SJCRH30 (cell line): ENCODE results near the gene HACD4. TPM values are rescaled to one million over a fixed set of nuclear protein-coding genes. Genes with fewer than 3 reads are reported as not detected.
A peak's percentile ranks its signal among the peaks of the same experiment; 100 is the strongest.

ENCODE experiments used
- DNase-seq, 2 experiments: peaks; one replicate each; pipeline ENCODE4 v3.0.0-alpha.2; 2015 to 2020
- H3K27ac ChIP-seq: fragments of 250-450 bp; sonication (Bioruptor Pico); 2 replicates; pipeline ENCODE4 v1.5.1; 2020; ENCODE audit warnings: mild to moderate bottlenecking, moderate library complexity
- H3K27me3 ChIP-seq: fragments of 250-450 bp; sonication (Bioruptor Pico); 2 replicates; pipeline ENCODE4 v1.5.1; 2020; ENCODE audit warnings: mild to moderate bottlenecking, moderate library complexity
- H3K36me3 ChIP-seq: fragments of 250-450 bp; sonication (Bioruptor Pico); 2 replicates; pipeline ENCODE4 v1.5.1; 2020; ENCODE audit warnings: mild to moderate bottlenecking, moderate library complexity
- H3K4me1 ChIP-seq: fragments of 250-450 bp; sonication (Bioruptor Pico); 2 replicates; pipeline ENCODE4 v1.5.1; 2020; ENCODE audit warnings: mild to moderate bottlenecking, moderate library complexity
- H3K4me3 ChIP-seq: fragments of 250-450 bp; sonication (Bioruptor Pico); 2 replicates; pipeline ENCODE4 v1.5.1; 2020; ENCODE audit warnings: mild to moderate bottlenecking, moderate library complexity
- H3K9me3 ChIP-seq: fragments of 250-450 bp; sonication (Bioruptor Pico); replicated peaks from 2 replicates; pipeline ENCODE4 v1.5.1; 2020; ENCODE audit warnings: mild to moderate bottlenecking, moderate library complexity
- total RNA-seq: library from RNA; depleted of rRNA; stranded (reverse); fragments of >200 nt; shearing (Covaris generic); gene quantifications from 2 replicates; pipeline ENCODE4 v1.2.3, GENCODE V29; 2014; rRNA removed

The HACD4 gene, protein sequence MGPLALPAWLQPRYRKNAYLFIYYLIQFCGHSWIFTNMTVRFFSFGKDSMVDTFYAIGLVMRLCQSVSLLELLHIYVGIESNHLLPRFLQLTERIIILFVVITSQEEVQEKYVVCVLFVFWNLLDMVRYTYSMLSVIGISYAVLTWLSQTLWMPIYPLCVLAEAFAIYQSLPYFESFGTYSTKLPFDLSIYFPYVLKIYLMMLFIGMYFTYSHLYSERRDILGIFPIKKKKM
- total RNA-seq, result not detected in 2 replicates

DNA sequence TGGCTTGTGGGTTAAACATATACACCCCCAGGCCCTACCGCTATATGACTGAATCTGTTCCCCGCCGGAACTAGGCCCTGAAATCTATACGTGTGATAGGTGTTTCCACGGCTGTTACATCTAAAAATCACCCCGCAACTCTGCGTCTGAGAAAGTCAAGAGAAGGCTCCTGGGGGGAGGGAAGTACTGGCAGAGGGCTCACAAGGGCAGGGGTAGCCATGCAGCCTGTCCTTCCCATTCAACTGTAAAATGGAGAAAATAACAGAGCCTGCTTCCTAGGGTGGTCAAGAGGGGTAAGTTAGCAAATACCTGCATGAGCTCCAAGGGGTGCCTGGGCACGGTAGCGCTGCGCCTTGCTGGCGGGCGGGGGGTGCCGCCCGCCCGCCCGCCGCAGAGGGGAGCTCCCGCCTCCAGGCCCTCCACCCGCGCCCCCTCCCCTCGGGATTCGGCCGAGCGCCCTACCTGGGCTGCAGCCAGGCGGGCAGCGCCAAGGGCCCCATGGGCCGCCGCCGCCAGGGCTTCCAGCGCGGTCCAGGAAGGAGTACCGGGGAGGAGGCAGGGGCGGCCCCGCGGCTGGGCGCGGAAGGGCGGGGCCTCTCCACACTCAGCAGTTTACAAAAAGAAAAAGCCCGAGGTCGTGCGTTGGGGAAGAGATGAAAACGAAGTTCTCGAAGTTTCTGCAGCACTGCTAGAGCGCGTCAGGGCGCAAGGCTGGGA lies at the start of gene HACD4:
Gene HACD4 (minus strand): TSS at position 550 of the 717 bp plus-strand sequence. CDS start 50 bp downstream, at position 500.
- no peaks in the 10 kb centered on the region for H3K27me3 ChIP-seq
- no peak within 1 kb of the TSS for H3K27ac ChIP-seq
- H3K4me3 ChIP-seq, result no peak within 1 kb of the TSS
- DNase-seq, result no peak
- no peaks in the 10 kb centered on the region for H3K36me3 ChIP-seq
- H3K9me3 ChIP-seq, result no peaks in the 10 kb centered on the region
- H3K4me1 ChIP-seq, result no peaks in the 10 kb centered on the region

DNA sequence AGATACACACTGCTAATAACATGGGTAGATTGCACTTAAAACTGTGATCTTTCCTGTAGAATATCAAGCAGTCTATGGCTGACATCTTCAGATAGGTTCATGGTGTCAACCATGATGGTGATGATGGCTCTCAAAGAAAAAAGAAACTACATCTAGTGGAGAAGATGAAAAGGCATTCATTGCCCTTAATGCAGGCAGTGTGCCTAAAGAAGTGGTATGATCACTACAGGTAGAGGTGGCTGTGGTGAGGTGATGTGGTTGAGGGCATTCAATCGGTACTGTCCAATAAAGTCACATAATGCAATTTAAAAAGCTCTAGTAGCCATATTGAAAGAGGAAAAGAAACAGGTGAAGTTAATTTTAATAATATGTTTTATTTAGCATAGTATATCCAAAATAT lies 49.4 kb upstream of the HACD4 start:
- Histone ChIP-seq H3K36me3 (no peaks in the 10 kb centered on the region), H3K4me3 (no peak overlapping the region), H3K9me3 (no peaks in the 10 kb centered on the region), H3K27ac (no peak overlapping the region), H3K4me1 (no peaks in the 10 kb centered on the region), H3K27me3 (no peaks in the 10 kb centered on the region)
- DNase-seq, result no peak

DNA sequence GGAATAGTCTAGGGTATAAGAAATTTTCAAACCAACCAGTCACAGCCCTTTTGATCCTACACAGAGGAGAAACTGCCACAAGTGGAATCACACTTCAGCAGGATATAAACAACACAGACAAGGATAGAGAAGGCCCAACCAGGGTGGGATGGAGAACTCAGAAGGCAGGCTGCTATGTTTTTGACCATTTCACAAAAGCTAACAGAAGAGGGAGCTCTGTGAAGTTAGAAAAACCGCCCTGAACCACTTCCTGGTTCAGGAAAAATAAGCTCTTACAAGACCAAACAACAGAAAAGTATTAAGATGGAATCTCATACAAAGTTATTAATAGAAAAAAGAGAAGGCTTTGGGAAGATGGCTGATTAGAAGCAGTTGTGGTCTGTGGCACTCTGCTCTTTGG lies 47.3 kb upstream of the HACD4 start:
- H3K27me3 ChIP-seq, result no peaks in the 10 kb centered on the region
- no peak for DNase-seq
- no peaks in the 10 kb centered on the region for H3K9me3 ChIP-seq
- no peak overlapping the region for H3K4me3 ChIP-seq
- H3K36me3 ChIP-seq, result no peaks in the 10 kb centered on the region
- H3K27ac ChIP-seq, result no peak overlapping the region
- H3K4me1 ChIP-seq, result no peaks in the 10 kb centered on the region

DNA sequence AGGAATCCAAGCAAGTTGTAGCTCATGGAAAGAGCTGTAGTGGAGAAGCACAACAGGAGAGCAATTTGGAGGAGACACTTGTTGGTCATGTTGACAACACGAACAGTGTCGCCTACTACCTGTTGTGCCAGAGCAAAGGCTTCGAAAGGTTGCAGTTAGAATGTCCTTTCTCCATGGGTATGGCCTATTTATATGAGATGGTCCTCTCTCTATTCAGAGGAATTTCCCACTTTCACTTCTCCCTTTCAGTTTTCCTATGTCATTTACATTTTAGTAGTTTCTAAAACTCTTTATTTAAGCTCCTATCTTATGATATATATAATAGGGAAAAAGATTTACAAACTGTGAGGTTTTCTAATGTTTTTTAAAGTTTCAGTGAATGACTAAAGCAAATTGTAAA lies 46.3 kb upstream of the HACD4 start, which contains the start of gene IFNB1:
Gene IFNB1 (minus strand): TSS at position 162 of the 400 bp plus-strand sequence. CDS start 73 bp downstream, at position 89.
- H3K36me3 ChIP-seq, result no peaks in the 10 kb centered on the region
- no peak for DNase-seq
- H3K9me3 ChIP-seq, result no peaks in the 10 kb centered on the region
- H3K4me3 ChIP-seq, result no peak within 1 kb of the TSS
- H3K27me3 ChIP-seq, result no peaks in the 10 kb centered on the region
- no peak within 1 kb of the TSS for H3K27ac ChIP-seq
- no peaks in the 10 kb centered on the region for H3K4me1 ChIP-seq

DNA sequence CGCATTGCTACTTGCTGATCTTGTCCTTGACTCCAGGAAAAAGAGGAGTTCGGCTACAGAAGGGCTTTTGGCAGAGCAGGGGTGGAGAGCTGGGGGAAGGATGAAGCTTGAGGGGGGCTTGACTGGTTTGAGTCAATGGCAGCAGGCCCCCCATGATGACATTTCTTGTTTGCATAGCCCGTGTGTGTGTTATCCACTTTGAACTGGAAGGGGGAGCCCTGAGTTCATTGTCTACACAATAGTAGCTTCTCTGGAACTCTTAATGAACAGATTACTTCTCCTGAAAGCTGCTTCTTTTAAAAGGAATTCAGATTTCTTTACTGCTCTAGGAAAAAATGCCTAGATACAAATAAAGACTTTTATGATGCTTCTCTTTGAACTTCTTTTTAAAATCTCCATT lies 44.0 kb upstream of the HACD4 start:
- Histone ChIP-seq H3K27me3 (no peaks in the 10 kb centered on the region), H3K36me3 (no peaks in the 10 kb centered on the region), H3K4me1 (no peaks in the 10 kb centered on the region), H3K9me3 (no peaks in the 10 kb centered on the region), H3K27ac (no peak overlapping the region), H3K4me3 (no peak overlapping the region)
- DNase-seq, result no peak

DNA sequence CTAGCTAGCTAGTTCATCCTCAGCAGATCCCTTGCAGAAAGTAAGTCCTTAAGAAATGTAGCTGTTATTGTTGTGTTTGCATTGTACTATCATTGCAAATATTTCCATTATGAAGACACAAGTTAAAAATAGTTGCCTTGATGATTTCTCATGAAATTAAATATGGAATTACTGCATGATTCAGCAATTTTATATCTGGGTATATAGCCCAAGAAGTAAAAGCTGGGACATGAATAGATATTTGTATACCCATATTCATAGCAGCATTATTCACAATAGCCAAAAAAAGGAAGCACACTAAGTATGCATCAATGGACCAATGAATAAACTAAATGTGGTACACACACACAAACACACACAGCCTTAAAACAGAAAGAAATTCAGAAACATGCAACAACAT lies 39.5 kb upstream of the HACD4 start:
- Histone ChIP-seq H3K4me1 (no peaks in the 10 kb centered on the region), H3K27me3 (no peaks in the 10 kb centered on the region; the same call in 1 of the 2 replicates), H3K4me3 (no peak overlapping the region), H3K9me3 (no peaks in the 10 kb centered on the region), H3K36me3 (no peaks in the 10 kb centered on the region), H3K27ac (no peak overlapping the region)
- DNase-seq, result no peak

DNA sequence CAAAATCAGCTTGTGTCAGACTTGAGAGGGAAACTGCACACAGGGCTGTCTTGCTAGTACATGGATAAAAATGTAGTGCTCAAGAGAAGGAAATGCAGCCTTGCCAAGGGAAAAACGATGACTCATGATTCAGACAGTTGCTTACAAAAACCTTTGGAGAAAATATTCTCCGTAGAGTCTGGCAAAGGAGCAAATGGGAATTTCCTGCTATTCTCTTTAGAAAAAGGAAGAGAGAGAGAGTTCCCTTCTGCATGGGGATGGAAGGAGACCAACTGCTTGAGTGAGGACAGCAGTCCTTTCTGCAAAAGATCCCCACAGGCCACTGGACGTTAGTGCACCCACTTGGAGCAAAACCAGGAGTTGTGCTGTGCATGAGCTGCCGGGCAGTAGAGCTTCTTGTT lies 38.7 kb upstream of the HACD4 start:
- no peak overlapping the region for H3K4me3 ChIP-seq
- H3K27ac ChIP-seq, result no peak overlapping the region
- no peaks in the 10 kb centered on the region for H3K4me1 ChIP-seq
- no peaks in the 10 kb centered on the region for H3K36me3 ChIP-seq
- no peaks in the 10 kb centered on the region for H3K9me3 ChIP-seq
- no peaks in the 10 kb centered on the region; the same call in 1 of the 2 replicates for H3K27me3 ChIP-seq
- peak; percentile 3 to 18 for DNase-seq

DNA sequence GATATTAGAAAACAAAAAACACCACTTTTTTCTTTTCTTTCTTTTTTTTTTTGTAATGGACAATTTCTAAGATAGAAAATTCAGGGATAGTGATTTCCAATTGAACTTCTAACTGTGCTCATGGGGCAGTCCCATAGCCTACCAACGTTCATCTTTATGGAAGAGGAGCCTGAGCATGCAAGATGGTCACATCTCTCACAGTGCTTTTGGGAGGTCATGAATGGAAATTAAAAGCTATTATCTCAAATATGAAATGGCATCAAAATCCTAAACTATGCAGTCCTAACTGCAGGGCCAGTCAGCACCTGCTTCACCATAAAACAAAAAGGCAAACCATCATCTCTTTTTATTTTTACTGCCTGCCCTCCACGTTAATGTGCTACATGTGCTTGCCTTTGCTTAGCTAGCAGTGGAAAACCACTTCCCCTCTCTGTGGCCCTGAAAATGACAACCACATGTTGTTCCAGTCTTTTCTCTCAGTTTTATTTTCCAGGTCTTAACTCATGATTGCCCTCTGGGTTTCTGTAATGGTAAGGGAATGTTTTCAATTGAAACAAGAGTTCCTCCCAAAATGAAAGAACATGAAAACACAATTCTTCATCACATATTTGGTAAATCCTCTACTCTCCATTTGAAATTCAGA lies 29.6 kb upstream of the HACD4 start:
- H3K4me3 ChIP-seq, result no peak overlapping the region
- DNase-seq, result no peak
- H3K4me1 ChIP-seq, result no peaks in the 10 kb centered on the region
- no peaks in the 10 kb centered on the region for H3K27me3 ChIP-seq
- no peaks in the 10 kb centered on the region for H3K36me3 ChIP-seq
- no peaks in the 10 kb centered on the region for H3K9me3 ChIP-seq
- H3K27ac ChIP-seq, result no peak overlapping the region

DNA sequence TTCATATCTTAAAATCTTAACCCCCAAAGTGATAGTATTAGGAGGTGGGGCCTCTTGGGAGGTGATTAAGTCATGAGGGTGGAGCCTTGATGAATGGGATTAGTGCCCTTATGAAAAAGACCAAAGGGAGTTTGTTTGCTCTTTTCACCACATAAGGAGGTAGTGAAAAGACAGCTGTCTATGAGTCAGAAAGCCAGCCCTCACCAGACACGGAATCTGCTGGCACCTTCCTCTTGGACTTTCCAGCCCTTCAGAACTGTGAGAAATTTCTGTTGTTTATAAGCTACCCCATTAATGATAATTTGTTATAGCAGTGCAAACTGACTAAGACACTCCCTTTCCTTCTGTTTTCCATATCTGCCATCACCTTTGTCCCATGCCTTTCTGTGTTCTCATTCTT lies 25.5 kb upstream of the HACD4 start:
- DNase-seq, result peak; percentile 5 to 31
- H3K4me3 ChIP-seq, result no peak overlapping the region
- no peaks in the 10 kb centered on the region for H3K27me3 ChIP-seq
- no peaks in the 10 kb centered on the region for H3K9me3 ChIP-seq
- H3K27ac ChIP-seq, result no peak overlapping the region
- H3K36me3 ChIP-seq, result no peaks in the 10 kb centered on the region
- no peaks in the 10 kb centered on the region for H3K4me1 ChIP-seq

DNA sequence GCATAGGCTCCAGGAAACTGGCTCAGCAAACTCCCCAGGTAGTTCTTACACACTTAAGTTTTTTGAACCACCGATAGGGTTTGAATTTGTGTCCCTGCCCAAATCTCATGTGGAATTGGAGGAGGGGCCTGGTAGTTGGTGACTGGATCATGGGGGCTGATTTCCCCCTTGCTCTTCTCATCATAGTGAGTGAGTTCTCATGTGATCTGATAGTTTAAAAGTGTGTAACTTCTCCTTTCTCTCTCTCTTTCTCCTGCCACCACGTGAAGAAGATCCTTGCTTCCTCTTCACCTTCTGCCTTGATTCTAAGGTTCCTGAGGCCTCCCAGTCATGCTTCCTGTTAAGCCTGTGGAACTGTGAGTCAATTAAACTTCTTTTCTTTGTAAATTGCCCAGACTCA lies 22.4 kb upstream of the HACD4 start:
- Histone ChIP-seq H3K4me3 (no peak overlapping the region), H3K4me1 (no peaks in the 10 kb centered on the region), H3K9me3 (no peaks in the 10 kb centered on the region)

DNA sequence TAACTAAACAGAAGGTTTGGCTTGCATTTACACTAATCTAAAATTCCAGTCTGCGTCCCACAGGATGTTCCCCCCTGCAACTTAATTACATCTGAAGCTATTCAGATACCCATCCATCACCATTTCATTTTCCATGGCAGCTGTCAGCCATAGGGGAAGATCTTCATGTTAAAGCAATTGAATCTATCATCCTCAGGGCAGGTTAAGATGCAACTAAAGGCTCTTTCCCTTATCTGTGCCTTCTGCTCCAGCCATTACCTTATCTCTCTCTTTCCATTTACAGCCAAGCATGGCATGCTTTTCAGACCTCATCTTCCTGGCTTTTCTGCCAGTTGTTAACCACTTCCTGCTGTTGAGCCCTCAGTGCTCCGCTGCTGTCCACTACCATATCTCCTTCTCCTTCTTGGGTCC lies 15.8 kb upstream of the HACD4 start:
- Histone ChIP-seq H3K4me1 (no peaks in the 10 kb centered on the region), H3K27ac (no peak overlapping the region), H3K27me3 (no peaks in the 10 kb centered on the region), H3K4me3 (no peak overlapping the region), H3K36me3 (no peaks in the 10 kb centered on the region), H3K9me3 (no peaks in the 10 kb centered on the region)
- DNase-seq, result no peak

More for the DNA sequence above, 22.4 kb upstream of the HACD4 start:
- DNase-seq, result no peak
- Histone ChIP-seq H3K36me3 (no peaks in the 10 kb centered on the region), H3K27me3 (no peaks in the 10 kb centered on the region), H3K27ac (no peak overlapping the region)

DNA sequence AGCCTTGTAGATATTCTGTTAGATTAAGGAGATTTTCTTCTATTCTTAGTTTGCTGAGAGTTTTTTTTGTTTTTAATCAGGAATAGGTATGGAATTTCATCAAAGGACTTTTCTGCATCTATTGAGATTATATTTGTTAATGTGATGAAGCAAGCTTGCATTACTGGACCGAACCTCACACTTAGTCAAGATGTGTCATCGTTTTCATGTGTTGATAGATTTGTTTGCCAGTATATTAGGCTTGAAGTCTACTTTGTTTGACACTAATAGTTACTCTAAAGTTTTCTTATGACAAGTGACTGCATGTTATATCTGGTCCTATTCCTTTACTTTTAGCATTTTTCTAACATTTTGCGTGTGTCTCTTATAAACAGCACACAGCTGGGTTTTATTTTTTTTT lies 12.4 kb upstream of the HACD4 start:
- no peaks in the 10 kb centered on the region for H3K9me3 ChIP-seq
- DNase-seq, result no peak
- H3K27ac ChIP-seq, result no peak overlapping the region
- no peaks in the 10 kb centered on the region for H3K4me1 ChIP-seq
- no peaks in the 10 kb centered on the region for H3K27me3 ChIP-seq
- H3K4me3 ChIP-seq, result no peak overlapping the region
- H3K36me3 ChIP-seq, result no peaks in the 10 kb centered on the region

DNA sequence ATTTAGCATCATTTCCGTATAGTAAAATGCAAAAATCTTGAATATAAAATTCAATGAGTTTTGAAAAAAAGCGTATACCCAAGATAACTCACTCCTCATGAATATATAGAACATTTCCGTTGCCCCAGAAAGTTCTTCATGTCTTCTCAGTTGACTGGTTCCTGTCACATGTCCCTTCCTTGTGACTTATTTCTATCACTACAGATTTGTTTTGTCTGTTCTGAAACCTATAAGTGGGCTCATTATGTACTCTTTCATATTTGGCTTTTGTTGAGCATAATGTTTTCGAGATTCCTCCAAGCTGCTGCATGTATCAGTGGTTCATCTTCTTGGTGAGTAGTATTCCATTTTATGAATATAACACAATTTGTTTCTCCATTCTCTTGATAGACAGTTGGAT lies 11.0 kb upstream of the HACD4 start:
- Histone ChIP-seq H3K9me3 (no peaks in the 10 kb centered on the region), H3K4me3 (no peak overlapping the region), H3K36me3 (no peaks in the 10 kb centered on the region), H3K27ac (no peak overlapping the region), H3K4me1 (no peaks in the 10 kb centered on the region), H3K27me3 (no peaks in the 10 kb centered on the region)
- DNase-seq, result no peak

DNA sequence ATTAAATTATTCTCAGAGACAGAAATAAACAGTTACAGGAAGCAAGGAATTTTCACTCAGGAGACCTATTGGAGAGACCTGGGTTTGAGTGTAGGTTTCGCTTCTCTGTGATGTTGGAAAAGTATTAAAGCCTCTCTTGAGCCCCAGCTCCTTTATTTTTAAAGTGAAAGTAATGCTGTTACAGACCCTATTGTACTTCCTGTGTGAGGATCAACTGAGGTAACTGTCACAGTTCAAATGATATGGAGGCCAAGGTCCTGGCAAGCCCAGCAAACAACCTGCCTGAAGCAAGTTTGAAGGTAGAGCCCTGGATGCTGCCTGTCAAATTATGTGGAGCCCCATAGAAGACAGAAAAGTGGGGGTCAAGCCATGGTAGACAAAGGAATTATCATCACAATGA lies 7.9 kb upstream of the HACD4 start:
- H3K27ac ChIP-seq, result no peak overlapping the region
- no peaks in the 10 kb centered on the region for H3K27me3 ChIP-seq
- DNase-seq, result no peak
- H3K4me3 ChIP-seq, result no peak overlapping the region
- no peaks in the 10 kb centered on the region for H3K4me1 ChIP-seq
- H3K36me3 ChIP-seq, result no peaks in the 10 kb centered on the region
- H3K9me3 ChIP-seq, result no peaks in the 10 kb centered on the region

DNA sequence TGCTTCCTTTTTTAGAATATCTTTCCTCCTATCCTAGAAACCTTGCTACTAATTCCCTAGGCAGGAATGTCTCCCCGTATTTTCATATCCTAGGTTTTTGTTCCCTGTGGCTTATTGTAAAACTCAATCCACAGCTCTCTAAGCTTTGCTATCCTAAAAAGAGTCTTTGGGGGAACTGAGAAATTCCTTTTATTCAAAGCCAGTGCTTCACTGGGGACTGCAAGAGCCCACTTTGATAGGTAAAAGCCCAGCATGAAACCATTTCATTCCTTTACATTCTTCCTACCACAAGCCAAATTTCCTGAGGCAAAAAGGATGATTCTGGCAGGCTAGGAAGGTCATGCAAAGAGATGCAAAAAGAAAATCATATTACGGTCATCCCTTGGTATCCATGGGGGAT lies 5.8 kb upstream of the HACD4 start:
- no peaks in the 10 kb centered on the region for H3K4me1 ChIP-seq
- H3K4me3 ChIP-seq, result no peak overlapping the region
- H3K27ac ChIP-seq, result no peak overlapping the region
- DNase-seq, result no peak
- H3K27me3 ChIP-seq, result no peaks in the 10 kb centered on the region
- H3K36me3 ChIP-seq, result no peaks in the 10 kb centered on the region
- H3K9me3 ChIP-seq, result no peaks in the 10 kb centered on the region
